Measurements from ENCODE around the gene RAD51B.

Gene RAD51B

DNA sequence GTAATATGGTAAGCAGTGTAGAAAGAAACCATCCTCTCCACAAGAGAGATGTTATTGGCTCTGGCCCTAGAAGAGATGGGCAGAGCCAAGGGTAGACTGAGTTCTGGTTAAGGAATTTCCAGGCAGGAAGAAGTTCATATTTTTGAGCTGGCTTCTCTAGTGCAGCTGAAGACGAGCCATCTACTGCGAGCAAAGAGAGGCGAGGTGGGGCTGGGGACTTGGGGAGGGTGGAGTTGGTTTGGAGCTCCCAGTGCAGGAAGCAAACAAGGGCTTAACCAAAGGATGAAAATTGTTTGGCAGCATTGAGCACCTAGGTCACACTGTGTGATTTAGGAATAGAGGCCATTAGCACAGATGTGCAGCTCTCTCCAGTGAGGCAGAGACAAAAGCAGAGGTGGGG lies 733.7 kb downstream of the RAD51B start:
- DNase-seq (ENCODE audit: low spot score): no peak

- DNase-seq (ENCODE audit: low spot score): no peak
Observed at GRCh38 chr14:68554231-68554630, 734.7 kb downstream of the RAD51B start.

DNA sequence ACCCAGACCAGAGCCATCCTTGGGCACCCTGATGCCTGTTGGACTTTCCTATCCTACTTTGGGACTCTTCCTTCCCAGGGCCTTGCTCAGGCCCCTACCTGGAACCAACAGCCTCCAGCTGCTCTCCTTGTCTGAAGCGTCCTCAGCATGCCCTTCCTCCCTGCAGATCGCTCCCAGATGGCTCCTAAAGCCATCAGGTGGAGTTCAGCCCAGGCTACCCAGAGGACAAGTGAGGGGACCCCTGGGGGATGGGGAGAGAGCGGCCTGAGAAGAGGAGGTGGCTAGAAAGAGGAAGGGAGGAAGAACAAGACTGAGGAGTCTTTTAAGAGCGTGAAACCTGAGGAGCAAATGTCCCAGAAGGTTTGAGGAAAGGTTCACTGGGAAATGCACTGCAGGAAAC lies 736.7 kb downstream of the RAD51B start:
- no peak for DNase-seq (ENCODE audit: low spot score)

DNA sequence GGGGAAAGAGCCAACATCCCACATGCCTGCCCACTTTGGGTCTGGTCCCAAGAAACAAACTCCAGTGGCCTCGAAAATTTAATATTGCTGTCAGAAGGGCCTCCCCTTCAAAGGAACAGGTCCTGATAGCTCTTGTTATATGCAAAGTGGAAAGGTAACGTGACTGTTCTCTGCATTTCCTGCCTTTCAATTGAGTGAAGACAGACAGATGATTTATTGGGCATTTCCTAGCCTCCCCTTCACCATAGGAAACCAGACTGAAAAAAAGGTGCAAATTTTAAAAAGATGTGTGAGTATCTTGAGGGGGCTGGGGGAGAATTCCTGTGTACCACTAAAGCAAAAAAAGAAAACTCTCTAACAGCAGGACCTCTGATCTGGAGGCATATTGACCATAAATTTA lies 738.1 kb downstream of the RAD51B start:
- DNase-seq (ENCODE audit: low spot score): no peak

GRCh38 chr14:68558096-68558495 lies 738.5 kb downstream of the RAD51B start:
- DNase-seq (ENCODE audit: low spot score): no peak

DNA sequence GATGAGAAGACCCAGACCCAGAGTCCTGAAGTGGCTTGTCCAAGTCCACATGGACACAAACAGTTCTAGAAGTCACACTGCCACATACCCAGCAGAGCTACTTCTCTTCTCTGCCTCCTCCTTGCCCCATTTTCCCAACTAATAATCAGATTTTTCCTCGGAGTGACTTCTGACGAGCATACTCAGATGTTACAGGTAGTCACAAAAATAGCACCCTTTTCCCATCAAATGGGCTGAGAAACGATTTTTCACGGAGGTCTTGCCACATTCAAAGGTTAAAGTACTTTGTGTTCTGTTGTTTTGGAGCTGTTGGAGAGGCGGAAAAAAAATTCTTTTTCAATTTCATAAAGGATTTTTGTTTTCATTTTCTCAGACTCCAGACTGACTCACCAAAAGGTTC lies 740.4 kb downstream of the RAD51B start:
- no peak for DNase-seq (ENCODE audit: low spot score)

DNA sequence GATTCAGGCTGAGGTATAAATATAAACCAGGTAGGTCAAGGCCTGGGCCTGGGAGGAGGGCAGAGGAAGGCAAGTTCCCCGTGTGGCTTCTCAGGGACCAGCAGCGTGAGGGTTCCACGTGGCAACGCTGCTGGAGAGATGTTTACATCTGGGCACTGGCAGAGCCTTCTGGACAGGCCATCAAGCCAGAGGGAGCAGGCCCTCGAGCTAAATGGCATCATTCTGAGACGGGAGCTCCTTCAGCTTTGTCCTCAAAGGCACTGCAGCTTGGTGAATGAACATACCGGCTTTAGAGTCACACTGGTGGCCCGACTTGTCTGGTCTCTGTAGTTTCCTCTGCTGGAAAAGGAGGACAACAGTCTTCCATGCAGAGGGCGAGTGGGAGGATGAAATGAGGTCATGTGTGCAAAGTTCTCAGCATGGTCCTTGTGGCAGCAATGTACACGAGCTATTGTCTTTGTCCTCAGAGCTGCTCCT lies 742.0 kb downstream of the RAD51B start:
- DNase-seq (ENCODE audit: low spot score): no peak

DNA sequence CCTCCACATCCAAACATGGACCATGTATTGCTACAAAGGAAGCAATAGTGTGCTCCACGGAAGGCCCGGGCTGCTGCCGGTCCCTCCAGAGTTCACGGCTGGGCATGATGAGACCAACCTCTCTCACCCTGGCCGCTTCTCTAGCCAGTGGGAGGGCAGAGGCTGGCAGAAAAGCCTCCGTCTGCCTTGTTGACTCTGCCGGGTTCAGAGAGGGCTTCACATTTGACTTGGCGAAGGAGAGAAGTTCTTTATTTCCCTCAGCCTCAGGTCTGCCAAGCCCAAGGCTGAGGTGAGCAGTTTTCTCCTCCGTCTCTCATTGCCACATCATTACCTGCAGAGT lies 743.3 kb downstream of the RAD51B start:
- no peak for DNase-seq (ENCODE audit: low spot score)

GRCh38 chr14:68563251-68564131 lies 743.9 kb downstream of the RAD51B start:
- DNase-seq (ENCODE audit: low spot score): no peak

DNA sequence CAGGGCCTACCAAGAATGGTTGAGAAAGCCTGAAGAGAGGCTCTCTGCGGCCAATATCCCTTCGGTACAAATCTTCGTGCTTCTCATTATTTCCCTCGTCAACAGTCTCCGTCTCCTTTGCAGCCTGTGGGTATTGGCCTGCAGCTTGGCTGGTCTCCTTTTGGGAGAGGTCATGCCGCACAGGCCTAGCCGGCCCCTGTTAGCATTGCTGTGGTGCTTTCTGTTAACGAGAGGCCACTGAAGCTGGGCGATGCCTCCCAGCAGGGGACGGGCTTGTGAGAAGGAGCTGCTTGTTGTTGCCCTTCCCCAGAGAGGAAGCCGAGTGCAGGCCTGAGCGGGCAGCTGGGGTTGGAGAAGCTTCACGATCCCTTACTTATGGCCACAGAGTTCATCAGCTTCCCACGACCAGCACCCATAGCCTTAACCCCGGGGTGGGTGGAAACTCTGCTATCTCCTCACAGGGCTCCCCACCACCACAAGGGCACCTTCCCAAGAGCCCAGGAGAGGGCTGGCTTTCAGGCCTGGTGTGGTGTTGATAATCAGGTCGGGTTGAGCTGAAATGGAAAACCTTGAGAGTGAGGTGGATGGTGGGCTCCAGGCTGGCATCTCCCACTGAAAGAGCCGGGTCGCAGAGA lies 744.7 kb downstream of the RAD51B start:
- no peak for DNase-seq (ENCODE audit: low spot score)

DNA sequence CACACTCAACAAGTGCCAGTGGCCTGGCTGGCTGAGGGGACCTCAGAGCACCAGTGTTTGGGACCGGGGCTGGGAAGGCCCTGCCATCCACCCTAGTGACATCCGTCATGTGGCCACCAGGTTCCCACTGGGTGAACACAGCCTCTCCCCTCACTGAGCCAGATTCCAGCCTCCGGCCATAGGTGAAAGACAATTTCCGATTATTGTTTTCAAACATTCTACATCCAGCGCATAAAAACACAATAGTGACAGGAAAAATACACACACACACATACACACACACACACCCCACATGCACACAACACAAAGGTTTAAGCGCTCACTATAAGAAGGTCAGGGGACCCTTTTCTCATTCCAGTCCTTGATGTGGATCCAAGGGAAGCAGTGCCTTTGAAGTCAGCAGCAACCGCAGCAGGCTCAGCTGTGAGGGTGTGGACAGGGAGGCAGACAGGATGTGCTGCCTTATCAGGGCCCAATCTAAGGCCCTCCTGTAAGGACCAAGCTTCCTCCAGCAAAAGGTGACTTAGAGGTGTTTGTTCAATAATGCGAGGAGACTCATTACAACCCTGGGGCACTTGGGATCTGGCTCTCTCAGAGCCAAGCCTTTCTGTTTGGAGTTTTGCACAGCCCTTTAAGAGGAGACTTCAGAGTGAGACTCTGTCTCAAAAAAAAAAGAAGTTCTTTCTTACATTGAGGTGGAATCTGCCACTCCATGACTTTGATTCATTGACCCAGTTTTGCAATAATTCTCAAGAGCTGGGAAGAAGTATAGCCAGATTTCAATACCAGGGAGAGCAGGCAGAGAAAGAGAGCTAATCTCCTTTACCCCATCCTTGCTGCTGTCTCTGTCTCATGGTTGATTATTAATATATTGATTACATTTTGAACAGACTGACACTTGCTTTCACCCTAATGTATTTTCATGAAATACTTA lies 745.5 kb downstream of the RAD51B start:
- no peak for DNase-seq (ENCODE audit: low spot score)

DNA sequence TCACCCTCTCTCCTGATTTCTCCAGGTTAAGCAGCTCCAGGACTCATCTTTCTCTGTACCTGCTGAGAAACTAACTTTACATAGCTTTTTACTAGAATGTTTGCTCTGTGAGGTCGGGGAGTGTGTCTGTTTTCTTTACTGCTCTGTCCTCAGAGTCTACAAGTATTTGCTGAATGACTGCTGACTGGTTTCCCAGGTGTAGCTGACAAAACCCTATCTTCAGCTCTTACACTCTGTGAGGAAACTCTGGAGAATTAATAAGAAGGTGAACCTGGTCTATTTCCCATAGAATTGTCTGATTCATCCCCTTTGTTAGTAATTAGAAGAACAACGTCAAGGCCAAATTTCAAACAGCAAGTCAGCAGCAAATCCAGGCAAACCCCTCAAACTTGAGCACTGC lies 746.5 kb downstream of the RAD51B start:
- no peak for DNase-seq (ENCODE audit: low spot score)

DNA sequence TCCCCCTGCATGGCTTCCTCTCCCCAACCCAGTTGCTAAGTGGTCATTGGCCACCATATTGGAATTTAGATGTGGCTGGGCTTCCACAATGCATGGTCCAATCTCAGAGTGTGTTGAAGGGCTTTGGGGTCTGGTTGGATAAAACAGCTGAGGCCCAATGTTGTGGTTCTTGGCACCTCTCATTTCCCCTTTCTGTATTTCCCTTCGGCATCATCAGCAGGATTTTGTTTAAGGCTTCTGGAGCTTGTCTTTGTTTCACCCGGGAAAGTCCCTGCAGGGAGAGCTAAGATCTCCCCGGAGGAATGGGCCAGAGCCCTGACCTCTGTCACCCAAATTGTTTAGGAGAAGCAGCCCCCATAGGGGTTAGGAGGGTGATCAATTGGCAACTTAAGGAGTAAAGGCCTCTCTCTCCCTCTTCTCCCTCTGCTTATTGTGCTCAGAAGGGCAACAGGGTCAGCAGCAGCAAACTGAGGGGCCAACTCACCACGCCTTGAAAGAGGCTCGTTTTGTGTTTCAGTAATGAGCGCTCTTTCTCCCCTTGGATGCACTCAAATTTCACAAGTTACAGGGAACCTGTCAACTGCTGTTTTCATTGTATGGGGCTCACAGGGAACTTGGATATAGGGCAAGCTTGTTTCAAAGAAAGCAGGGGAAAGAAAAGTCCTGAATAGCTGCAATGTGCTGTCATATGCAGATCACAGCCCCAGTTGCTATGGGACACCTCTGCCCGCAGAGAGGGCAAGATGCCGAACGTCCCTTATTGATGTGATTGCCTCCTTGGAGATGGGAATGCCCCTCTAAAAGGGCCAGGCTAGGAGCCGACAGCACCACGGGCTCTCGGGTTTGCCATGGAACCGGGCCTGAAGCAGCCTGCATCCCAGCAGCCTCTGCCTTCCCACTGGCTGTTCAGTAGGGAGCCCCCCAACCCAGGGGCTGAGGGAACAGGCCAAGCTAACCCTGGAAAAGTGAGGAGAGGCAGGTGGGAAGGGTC lies 749.6 kb downstream of the RAD51B start:
- DNase-seq (ENCODE audit: low spot score): no peak

- no peak for DNase-seq (ENCODE audit: low spot score)
Observed at GRCh38 chr14:68569970-68570409, 750.4 kb downstream of the RAD51B start.

DNA sequence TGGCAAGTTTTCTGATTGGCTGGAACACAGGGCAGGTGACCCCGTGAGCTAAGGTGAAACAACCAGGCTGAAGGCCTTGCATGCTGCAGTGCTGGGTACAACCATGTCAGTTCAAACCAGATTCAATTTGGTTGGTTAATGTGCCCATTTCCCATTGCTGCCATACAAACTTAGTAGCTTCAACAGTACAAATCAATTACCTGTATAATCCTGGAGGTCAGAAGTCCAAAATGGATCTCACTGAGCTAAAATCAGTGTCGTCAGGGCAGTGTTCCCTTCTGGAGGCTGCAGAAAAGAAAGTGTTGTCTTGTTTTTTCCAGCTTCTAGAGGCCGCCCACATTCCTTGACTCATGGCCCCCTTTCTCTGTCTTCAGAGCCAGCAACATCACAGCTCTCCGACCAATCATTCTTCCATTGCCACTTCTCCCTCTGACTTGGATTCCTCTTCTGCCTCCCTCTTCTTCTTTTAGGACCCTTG lies 751.6 kb downstream of the RAD51B start:
- no peak for DNase-seq (ENCODE audit: low spot score)

- no peak for DNase-seq (ENCODE audit: low spot score)
Observed at GRCh38 chr14:68571928-68572525, 752.4 kb downstream of the RAD51B start.

DNA sequence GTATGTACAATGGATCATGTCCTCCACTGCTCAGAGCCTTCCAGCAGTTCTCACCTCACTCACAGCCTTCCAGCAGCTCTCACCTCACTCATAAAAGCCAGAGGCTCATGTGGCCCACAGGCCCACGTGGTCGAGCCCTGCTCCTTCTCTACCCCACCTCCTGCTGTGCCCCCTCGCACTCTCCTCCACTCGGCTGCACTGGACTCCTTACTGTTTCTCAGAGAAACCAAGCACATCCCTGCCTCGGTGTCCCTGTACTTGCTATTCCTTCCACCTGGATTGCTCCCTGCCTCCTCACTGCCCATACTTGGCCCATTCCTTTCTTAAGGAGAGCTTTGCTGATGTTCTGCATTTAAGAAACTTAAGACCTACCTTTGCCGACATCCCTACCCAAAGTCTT lies 753.5 kb downstream of the RAD51B start:
- no peak for DNase-seq (ENCODE audit: low spot score)

DNA sequence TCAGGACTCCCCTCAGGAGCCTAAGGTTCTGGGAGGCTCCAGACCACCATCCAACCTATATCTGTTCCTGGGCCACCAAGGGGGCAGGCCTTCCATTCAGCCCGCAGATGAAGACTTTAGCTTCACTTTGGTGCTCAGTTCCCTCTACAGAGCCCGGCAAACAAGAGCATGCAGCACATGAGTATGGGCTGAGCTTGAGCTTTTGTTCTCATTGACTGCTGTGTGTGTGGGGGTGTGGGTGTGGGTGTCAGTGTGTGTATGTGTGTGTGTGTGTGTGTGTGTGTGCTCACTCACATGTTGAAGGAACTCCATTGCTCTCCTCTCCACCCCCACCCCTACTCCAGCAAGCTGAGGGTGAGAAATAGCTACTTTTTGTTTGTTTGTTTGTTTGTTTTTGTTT lies 754.1 kb downstream of the RAD51B start:
- no peak for DNase-seq (ENCODE audit: low spot score)

DNA sequence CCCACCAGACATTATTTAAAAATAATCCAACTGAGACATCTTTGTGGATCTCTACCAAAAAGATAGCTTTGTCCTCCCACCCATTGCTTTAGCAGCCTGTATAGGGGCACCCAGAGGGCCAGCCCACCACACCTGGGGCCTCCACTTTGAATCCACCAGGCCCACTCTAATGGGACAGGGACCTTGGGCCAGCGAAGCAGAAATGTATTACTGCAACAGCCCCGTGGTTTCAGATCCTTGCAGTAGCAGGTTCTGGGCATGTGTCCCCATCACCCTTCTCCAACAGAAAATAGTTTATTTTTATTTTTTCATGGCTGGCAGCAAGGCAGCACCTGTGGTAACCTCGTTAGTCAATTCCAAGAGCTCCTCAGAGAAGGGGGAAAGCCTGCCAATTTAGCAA lies 754.9 kb downstream of the RAD51B start:
- no peak for DNase-seq (ENCODE audit: low spot score)

DNA sequence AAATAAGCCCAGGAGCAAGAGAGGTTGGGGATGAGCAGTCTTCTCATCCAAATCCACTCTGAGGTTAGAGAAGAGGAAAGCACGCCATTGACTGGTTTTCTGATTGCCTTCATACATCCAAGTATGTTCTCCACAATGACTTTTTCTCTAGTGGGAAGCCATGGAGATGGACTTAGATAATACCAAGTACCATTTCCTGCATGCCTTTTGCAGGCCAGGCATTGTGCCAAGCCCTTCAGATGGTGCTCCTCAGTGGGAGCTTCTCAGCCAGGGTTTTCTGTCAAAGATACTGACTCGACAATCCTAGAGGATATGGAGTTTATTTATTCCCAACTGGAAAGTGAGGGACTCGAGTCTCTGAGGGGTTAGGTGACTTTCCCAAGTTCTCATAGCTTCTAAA lies 755.3 kb downstream of the RAD51B start:
- DNase-seq (ENCODE audit: low spot score): no peak

DNA sequence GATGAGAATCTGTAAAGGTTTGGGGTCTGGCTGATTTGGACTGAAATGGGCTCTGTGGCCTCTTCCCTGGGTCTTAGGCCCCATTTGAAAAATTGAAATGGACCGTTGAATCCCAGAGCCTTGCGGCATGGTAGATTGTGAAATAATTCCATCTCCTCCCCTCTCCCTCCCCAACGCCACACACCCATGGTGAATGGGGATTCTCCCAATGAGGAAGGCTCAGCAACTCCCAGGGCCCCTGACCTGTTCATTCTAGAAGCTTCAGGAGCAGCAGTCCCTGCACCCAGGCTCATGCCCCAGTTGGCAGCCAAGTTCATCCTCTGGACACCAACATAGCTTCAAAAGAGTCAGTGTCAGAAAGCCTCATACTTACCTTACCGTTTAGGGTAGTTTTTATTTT lies 755.8 kb downstream of the RAD51B start:
- DNase-seq (ENCODE audit: low spot score): no peak
